Testis (tissue), 3 donors: ENCODE measurements around the gene ILKAP. TPM values are rescaled to one million over a fixed set of nuclear protein-coding genes. Genes with fewer than 3 reads are reported as not detected.
"Not testable (repeated sequence)": the region's sequence is repeated elsewhere in the genome, so short reads cannot be mapped to it uniquely, and the experiment has no call there.

ENCODE experiments used
- DNase-seq: peaks from one replicate; pipeline ENCODE4 v3.0.0-alpha.2; 2019
- H3K27ac ChIP-seq, 2 donors: fragments of 200-600 bp; sonication (generic); one replicate each; pipeline ENCODE4 v1.5.1; 2019
- H3K27me3 ChIP-seq: fragments of 200-600 bp; sonication (generic); one replicate; pipeline ENCODE4 v1.5.1; 2019
- H3K36me3 ChIP-seq: fragments of 200-600 bp; sonication (generic); one replicate; pipeline ENCODE4 v1.5.1; 2017; ENCODE audit warnings: low read depth; ENCODE audit errors: missing control alignments
- H3K4me1 ChIP-seq: fragments of 200-600 bp; sonication (generic); one replicate; pipeline ENCODE4 v1.5.1; 2019
- H3K4me3 ChIP-seq, 2 donors: fragments of 200-600 bp; sonication (generic); one replicate each; pipeline ENCODE4 v1.5.1; 2017 to 2019
- H3K9me3 ChIP-seq: fragments of 200-600 bp; sonication (generic); one replicate; pipeline ENCODE4 v1.5.1; 2017
- POLR2A ChIP-seq: fragments of 450-650 bp; IDR thresholded peaks from one replicate; pipeline ENCODE4 v1.6.1; 2017; ENCODE audit warnings: antibody characterized with exemption, mild to moderate bottlenecking, moderate library complexity
- WGBS, 2 donors: methylation state at CpG; one replicate each; pipeline ENCODE4 v1.1.5; 2018; 5-methylcytosine and 5-hydroxymethylcytosine counted together
- intact Hi-C: fragments of 100-400 bp; cut with DNase I; formaldehyde crosslinking; loops from one replicate; pipeline ENCODE4 v1.15.1; 2023; ENCODE audit warnings: low total_unique reads
- polyA plus RNA-seq: library from polyadenylated mRNA; stranded (reverse); fragments of 350-450 nt; fragmentation: Illumina TruSeq; extraction: RNeasy Lipid Tissue Mini Kit (QIAGEN cat#74804); gene quantifications from one replicate; pipeline ENCODE4 v1.2.3, GENCODE V29; 2014; ENCODE audit warnings: low read depth, low replicate concordance; ENCODE audit not compliant: insufficient read depth
- total RNA-seq, 2 donors: library from RNA; depleted of rRNA; stranded (reverse); fragments of >200 nt; gene quantifications; one replicate each; pipeline ENCODE4 v1.2.3, GENCODE V29; 2016
- TF ChIP-seq, protein P1 (sequence below), 3 experiments: fragments of 450-650 bp in 2 of 3; fragments of 200-600 bp in 1 of 3; sonication (generic) in 1 of 3; IDR thresholded peaks; one replicate each; pipeline ENCODE4 v1.5.1; 2016 to 2019; ENCODE audit warnings: antibody characterized with exemption in 3 of 3, mild to moderate bottlenecking in 2 of 3, moderate library complexity in 1 of 3

The ILKAP gene
- total and polyA plus RNA-seq, 3 donors from 2014 or later: 44.8 to 65.3 (median 59.8) TPM

DNA sequence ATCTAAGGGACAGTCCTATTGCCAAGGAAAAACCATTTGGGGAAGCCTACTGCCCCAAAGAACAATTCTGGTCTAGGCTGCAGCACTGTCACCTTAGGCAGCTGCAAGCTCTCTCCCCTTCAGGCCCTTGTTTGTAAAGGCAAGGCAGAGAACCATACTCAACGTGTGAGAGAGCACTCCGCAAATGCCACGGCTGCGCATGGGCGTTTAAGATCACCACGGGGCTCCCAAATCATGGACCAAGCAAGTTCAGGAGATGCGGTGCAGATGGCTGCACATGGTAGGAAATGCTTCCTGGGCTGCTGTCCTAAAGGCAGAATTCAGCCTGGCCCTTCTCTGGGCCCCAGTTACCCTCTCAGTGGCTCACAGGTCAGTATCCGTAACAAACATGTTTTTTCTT, 29.2 kb downstream of the ILKAP start:
- H3K4me1 ChIP-seq: peaks cover 6% of the 10 kb centered on the region

DNA sequence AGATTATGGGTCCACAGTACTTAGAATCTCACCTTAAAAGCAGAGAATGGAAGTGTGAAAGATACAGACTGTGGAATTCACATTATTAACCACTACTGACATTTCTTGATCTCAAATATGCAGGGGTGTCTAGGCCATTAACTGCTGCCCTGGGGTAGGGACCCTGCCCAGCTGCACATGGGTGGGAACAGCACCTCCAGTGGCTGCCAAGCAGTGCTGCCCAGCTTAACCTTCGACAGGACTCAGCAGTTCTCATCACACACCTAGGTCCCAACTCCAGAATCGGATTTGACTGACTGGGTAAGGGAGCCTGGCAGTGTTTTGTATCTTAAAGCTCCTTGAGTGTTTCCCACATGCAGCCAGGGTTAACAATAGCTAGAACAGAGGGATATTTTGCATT, 29.8 kb downstream of the ILKAP start:
- H3K4me1 ChIP-seq: peaks cover 6% of the 10 kb centered on the region
- no peaks in the 10 kb centered on the region for H3K9me3 ChIP-seq
- no peak for DNase-seq
- no peak overlapping the region for H3K27ac ChIP-seq
- no peaks in the 10 kb centered on the region for H3K27me3 ChIP-seq
- intact Hi-C loops: no loop called here
- H3K4me3 ChIP-seq: no peak overlapping the region
- 92 to 100% methylated on average over 2 of the region's 2 CpGs for WGBS, 2 donors
- TF ChIP-seq, protein P1, sequence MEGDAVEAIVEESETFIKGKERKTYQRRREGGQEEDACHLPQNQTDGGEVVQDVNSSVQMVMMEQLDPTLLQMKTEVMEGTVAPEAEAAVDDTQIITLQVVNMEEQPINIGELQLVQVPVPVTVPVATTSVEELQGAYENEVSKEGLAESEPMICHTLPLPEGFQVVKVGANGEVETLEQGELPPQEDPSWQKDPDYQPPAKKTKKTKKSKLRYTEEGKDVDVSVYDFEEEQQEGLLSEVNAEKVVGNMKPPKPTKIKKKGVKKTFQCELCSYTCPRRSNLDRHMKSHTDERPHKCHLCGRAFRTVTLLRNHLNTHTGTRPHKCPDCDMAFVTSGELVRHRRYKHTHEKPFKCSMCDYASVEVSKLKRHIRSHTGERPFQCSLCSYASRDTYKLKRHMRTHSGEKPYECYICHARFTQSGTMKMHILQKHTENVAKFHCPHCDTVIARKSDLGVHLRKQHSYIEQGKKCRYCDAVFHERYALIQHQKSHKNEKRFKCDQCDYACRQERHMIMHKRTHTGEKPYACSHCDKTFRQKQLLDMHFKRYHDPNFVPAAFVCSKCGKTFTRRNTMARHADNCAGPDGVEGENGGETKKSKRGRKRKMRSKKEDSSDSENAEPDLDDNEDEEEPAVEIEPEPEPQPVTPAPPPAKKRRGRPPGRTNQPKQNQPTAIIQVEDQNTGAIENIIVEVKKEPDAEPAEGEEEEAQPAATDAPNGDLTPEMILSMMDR (IDR thresholded peaks at IDR 0.05): no peak
- TF ChIP-seq POLR2A: no peak
- no peaks in the 10 kb centered on the region for H3K36me3 ChIP-seq

More for the DNA sequence above, 29.2 kb downstream of the ILKAP start:
- Histone ChIP-seq H3K36me3 (no peaks in the 10 kb centered on the region), H3K4me3 (no peak overlapping the region), H3K27me3 (no peaks in the 10 kb centered on the region), H3K9me3 (no peaks in the 10 kb centered on the region), H3K27ac (no peak overlapping the region)
- no peak for TF ChIP-seq POLR2A
- TF ChIP-seq, protein P1 (IDR thresholded peaks at IDR 0.05): no peak
- WGBS, 2 donors: 93 to 94% methylated on average over 8 of the region's 8 CpGs
- no peak for DNase-seq
- intact Hi-C loops: no loop called here

DNA sequence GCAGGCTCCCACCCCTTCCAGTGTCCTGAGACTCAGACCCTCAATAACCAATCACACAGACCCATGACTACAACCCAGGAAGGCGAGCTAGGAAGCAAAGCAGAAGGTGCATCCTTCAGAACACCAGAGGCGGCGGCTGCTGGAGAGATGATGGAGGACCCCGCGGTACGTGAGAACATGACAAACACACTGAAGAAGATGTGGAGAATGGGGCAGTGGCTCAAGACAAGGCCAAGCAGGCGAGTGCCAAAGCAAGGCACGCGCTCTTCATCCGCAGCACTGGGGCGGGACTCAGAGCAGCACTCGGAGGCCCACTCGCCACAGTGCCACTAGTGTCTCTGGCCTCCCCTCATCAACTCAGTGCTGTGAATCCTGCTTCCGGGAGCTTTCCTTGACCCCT, 31.1 kb downstream of the ILKAP start:
- WGBS, 2 donors: 92 to 96% methylated on average over 13 to 14 of the region's 14 CpGs
- Histone ChIP-seq H3K27me3 (no peaks in the 10 kb centered on the region), H3K4me1 (peaks cover 6% of the 10 kb centered on the region), H3K36me3 (no peaks in the 10 kb centered on the region), H3K27ac (no peak overlapping the region), H3K9me3 (no peaks in the 10 kb centered on the region), H3K4me3 (no peak overlapping the region)
- no peak for DNase-seq
- TF ChIP-seq, protein P1 (IDR thresholded peaks at IDR 0.05): no peak
- TF ChIP-seq POLR2A: no peak
- intact Hi-C loops: no loop called here

DNA sequence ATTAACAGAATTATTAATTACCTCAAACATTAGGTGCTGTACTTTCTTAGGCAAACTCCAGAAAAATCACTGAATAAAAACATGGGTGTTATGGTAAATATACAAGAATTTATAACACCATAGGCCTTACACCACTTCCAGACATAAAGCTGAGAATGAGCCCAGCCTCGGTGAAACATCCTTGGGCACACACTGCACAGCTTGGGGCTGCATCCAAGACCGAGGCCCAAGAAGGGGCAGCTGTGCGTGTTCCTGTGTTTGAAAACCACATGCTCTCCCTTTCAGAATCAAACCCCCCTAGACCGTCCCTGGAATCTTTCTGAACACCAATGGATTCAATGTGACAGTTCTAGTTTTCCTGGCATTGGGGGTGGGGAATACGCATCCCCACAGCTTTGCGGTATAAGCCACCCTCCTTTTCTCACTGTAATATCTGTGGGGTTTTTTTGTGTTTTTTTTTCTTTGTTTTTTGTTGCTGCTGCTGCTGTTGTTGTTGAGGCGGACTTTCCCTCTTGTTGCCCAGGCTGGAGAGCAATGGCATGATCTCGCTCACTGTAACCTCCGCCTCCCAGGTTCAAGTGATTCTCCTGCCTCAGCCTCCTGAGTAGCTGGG, 31.8 kb downstream of the ILKAP start:
- 90 to 91% methylated on average over 9 of the region's 9 CpGs for WGBS, 2 donors
- H3K27me3 ChIP-seq: no peaks in the 10 kb centered on the region
- no peak overlapping the region for H3K27ac ChIP-seq
- no peaks in the 10 kb centered on the region for H3K36me3 ChIP-seq
- no peak for DNase-seq
- H3K4me1 ChIP-seq: peaks cover 10% of the 10 kb centered on the region
- intact Hi-C loops: no loop called here
- H3K4me3 ChIP-seq: no peak overlapping the region
- TF ChIP-seq, protein P1 (IDR thresholded peaks at IDR 0.05): no peak
- no peak for TF ChIP-seq POLR2A
- H3K9me3 ChIP-seq: no peaks in the 10 kb centered on the region

DNA sequence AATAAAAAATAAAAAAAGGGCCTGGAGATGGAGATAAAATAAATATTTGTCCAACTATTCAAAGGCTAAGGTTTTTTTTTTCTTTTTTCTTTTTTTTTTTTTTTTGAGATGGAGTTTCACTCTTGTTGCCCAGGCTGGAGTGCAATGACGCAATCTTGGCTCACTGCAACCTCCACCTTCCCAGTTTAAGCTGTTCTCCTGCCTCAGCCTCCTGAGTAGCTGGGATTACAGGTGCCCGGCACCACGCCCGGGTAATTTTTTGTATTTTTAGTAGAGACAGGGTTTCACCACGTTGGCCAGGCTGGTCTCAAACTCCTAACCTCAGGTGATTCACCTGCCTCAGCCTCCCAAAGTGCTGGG, 32.4 kb downstream of the ILKAP start:
- DNase-seq, H3K4me3 ChIP-seq, H3K9me3 ChIP-seq, H3K36me3 ChIP-seq, H3K27ac ChIP-seq, H3K27me3 ChIP-seq, intact Hi-C loops: not testable (repeated sequence)
- peaks cover 14% of the 10 kb centered on the region for H3K4me1 ChIP-seq
- WGBS, 2 donors: 87 to 94% methylated on average over 5 of the region's 5 CpGs
